HCT116 (cell line): ENCODE results near the gene ELANE. TPM values are rescaled to one million over a fixed set of nuclear protein-coding genes. Genes with fewer than 3 reads are reported as not detected.

Experiments
- ATAC-seq: fragments of 200-7000 bp; cut with Tn5 transposase; 2 replicates; pipeline ENCODE4 v1.9.1; 2020; ENCODE audit warnings: mild to moderate bottlenecking, moderate library complexity
- BruUV-seq: library from RNA; stranded (reverse); fragments of 400-500 nt; replicated peaks from 2 replicates; lab custom pipeline; 2021; lab: Mats Ljungman, UMichigan
- CTCF ChIA-PET: fragments of 300-600 bp; sonication (Branson Sonifier 250); formaldehyde crosslinking; loops from one replicate; lab custom pipeline; 2021; ENCODE audit warnings: antibody characterized with exemption; lab: Charles Lee
- POLR2A ChIA-PET: fragments of 300-600, 350-600 bp; sonication (Branson Sonifier 250); formaldehyde crosslinking; loops from one replicate; lab custom pipeline; 2021; ENCODE audit warnings: antibody characterized with exemption; lab: Charles Lee
- RAD21 ChIA-PET, 2 experiments: fragments of 300-600 bp; sonication (Branson Sonifier 250); formaldehyde crosslinking; loops; one replicate each; lab custom pipeline; 2023; ENCODE audit warnings: low total read pairs in 2 of 2; ENCODE audit not compliant: uncharacterized antibody in 2 of 2, unreplicated experiment in 2 of 2, low non-redundant PET in 1 of 2; lab: Charles Lee
- DNase-seq: peaks from one replicate; pipeline ENCODE4 v3.0.0-alpha.2; 2010; ENCODE audit warnings: low read depth, low spot score
- H2AFZ ChIP-seq: fragments of 200-600 bp; shearing (Covaris generic), sonication (generic); 2 replicates; pipeline ENCODE4 v1.6.1; 2017; ENCODE audit warnings: low read depth, mixed run types, mixed read lengths, antibody characterized with exemption, low read length; ENCODE audit not compliant: poor library complexity, severe bottlenecking
- H3K27ac ChIP-seq: 2 replicates; pipeline ENCODE4 v1.5.1; 2012; ENCODE audit warnings: low read depth, low read length
- H3K27me3 ChIP-seq: fragments of 200-600 bp; sonication (generic); 2 replicates; pipeline ENCODE4 v1.6.1; 2016; ENCODE audit warnings: mixed run types, low read length, mixed read lengths; ENCODE audit not compliant: insufficient read depth
- H3K36me3 ChIP-seq, 2 experiments: fragments of 200-500 bp in 1 of 2; fragments of 200-600 bp in 1 of 2; sonication (Bioruptor generic) in 1 of 2; sonication (generic) in 1 of 2; 2 replicates each; pipeline versions ENCODE4 v1.5.1 to v1.6.1; 2014 to 2016; ENCODE audit warnings: low read length in 2 of 2, inconsistent platforms in 1 of 2, mixed read lengths in 1 of 2, mixed run types in 1 of 2; ENCODE audit not compliant: insufficient read depth in 2 of 2, control insufficient read depth in 1 of 2
- H3K4me1 ChIP-seq, 2 experiments: fragments of 200-600 bp in 1 of 2; sonication (generic) in 1 of 2; 2 replicates each; pipeline versions ENCODE4 v1.5.1 to v1.6.1; 2012 to 2017; ENCODE audit warnings: low read length in 2 of 2, inconsistent platforms in 1 of 2, mild to moderate bottlenecking in 1 of 2, mixed read lengths in 1 of 2, mixed run types in 1 of 2, moderate library complexity in 1 of 2; ENCODE audit not compliant: insufficient read depth in 2 of 2, control insufficient read depth in 1 of 2
- H3K4me2 ChIP-seq: fragments of 200-600 bp; sonication (generic); 2 replicates; pipeline ENCODE4 v1.6.1; 2017; ENCODE audit warnings: mixed run types, low read length, mixed read lengths
- H3K4me3 ChIP-seq, 2 experiments: fragments of 200-600 bp in 1 of 2; sonication (generic) in 1 of 2; replicated peaks in 1 of 2; 2 replicates each; pipeline ENCODE4 v1.5.1; 2011 to 2016; ENCODE audit warnings: low read length in 2 of 2, control low read depth in 1 of 2, low read depth in 1 of 2, mild to moderate bottlenecking in 1 of 2, mixed read lengths in 1 of 2, mixed run types in 1 of 2
- H3K79me2 ChIP-seq: fragments of 200-600 bp; sonication (generic); 2 replicates; pipeline ENCODE4 v1.6.1; 2017; ENCODE audit warnings: mild to moderate bottlenecking, mixed run types, low read length, moderate library complexity, mixed read lengths; ENCODE audit not compliant: insufficient read depth
- H3K9ac ChIP-seq: fragments of 200-600 bp; sonication (generic); 2 replicates; pipeline ENCODE4 v1.6.1; 2016; ENCODE audit warnings: low read length, mixed read lengths
- H3K9me2 ChIP-seq: fragments of 200-600 bp; sonication (generic), shearing (Covaris generic); 2 replicates; pipeline ENCODE4 v1.6.1; 2017; ENCODE audit warnings: mixed run types, mild to moderate bottlenecking, moderate library complexity; ENCODE audit not compliant: insufficient read depth
- H3K9me3 ChIP-seq, 2 experiments: fragments of 200-500 bp in 1 of 2; fragments of 200-600 bp in 1 of 2; sonication (Bioruptor generic) in 1 of 2; sonication (generic) in 1 of 2; 2 replicates each; pipeline ENCODE4 v1.6.1; 2014 to 2017; ENCODE audit warnings: low read length in 2 of 2, mixed read lengths in 2 of 2, inconsistent platforms in 1 of 2, low read depth in 1 of 2, mild to moderate bottlenecking in 1 of 2, mixed run types in 1 of 2, moderate library complexity in 1 of 2; ENCODE audit not compliant: control insufficient read depth in 1 of 2, insufficient read depth in 1 of 2
- H4K20me1 ChIP-seq: fragments of 200-600 bp; sonication (generic), shearing (Covaris generic); 2 replicates; pipeline ENCODE4 v1.6.1; 2017; ENCODE audit warnings: mixed run types, mild to moderate bottlenecking, moderate library complexity; ENCODE audit not compliant: insufficient read depth
- CBX3 ChIP-seq: IDR thresholded peaks from 2 replicates; pipeline ENCODE4 v1.6.1; 2012; ENCODE audit warnings: low read depth
- CEBPB ChIP-seq: IDR thresholded peaks from 2 replicates; pipeline ENCODE4 v1.6.1; 2012; ENCODE audit warnings: low read depth
- EGR1 ChIP-seq: IDR thresholded peaks from 2 replicates; pipeline ENCODE4 v1.6.1; 2012; ENCODE audit warnings: low read depth
- EZH2 ChIP-seq: fragments of 200-600 bp; sonication (generic); IDR thresholded peaks from 2 replicates; pipeline ENCODE4 v1.6.1; 2017; ENCODE audit warnings: antibody characterized with exemption, mixed run types
- FOSL1 ChIP-seq: IDR thresholded peaks from 2 replicates; pipeline ENCODE4 v1.6.1; 2012; ENCODE audit warnings: low read depth
- POLR2AphosphoS5 ChIP-seq: IDR thresholded peaks from 2 replicates; pipeline ENCODE4 v1.6.1; 2011; ENCODE audit warnings: mild to moderate bottlenecking, low read depth, low read length, moderate library complexity
- RAD21 ChIP-seq: IDR thresholded peaks from 2 replicates; pipeline ENCODE4 v1.6.1; 2012; ENCODE audit warnings: low read depth, mild to moderate bottlenecking
- SP1 ChIP-seq: IDR thresholded peaks from 2 replicates; pipeline ENCODE4 v1.6.1; 2012; ENCODE audit warnings: low read depth
- SRF ChIP-seq: IDR thresholded peaks from 2 replicates; pipeline ENCODE4 v1.6.1; 2012; ENCODE audit warnings: low read depth
- TCF7L2 ChIP-seq: IDR thresholded peaks from 2 replicates; pipeline ENCODE4 v1.7.0; 2011; ENCODE audit warnings: borderline replicate concordance, inconsistent platforms; ENCODE audit not compliant: insufficient read depth, insufficient read length; ENCODE audit errors: extremely low read depth
- YY1 ChIP-seq: IDR thresholded peaks from 2 replicates; pipeline ENCODE4 v1.6.1; 2011; ENCODE audit warnings: low read length, low read depth, moderate library complexity, mild to moderate bottlenecking; ENCODE audit not compliant: insufficient replicate concordance; ENCODE audit errors: extremely low read depth
- ZFX ChIP-seq: fragments of 450-650 bp; IDR thresholded peaks from 2 replicates; pipeline ENCODE4 v1.6.1; 2017
- intact Hi-C: fragments of 100-400 bp; cut with micrococcal nuclease; formaldehyde crosslinking; loops from 2 replicates; pipeline ENCODE4 v1.10.0; 2022
- total RNA-seq: library from RNA; stranded (reverse); gene quantifications from one replicate; pipeline ENCODE4 v1.2.1, GENCODE V29; 2021; ENCODE audit not compliant: unreplicated experiment
- TF ChIP-seq, protein P1 (sequence below): IDR thresholded peaks from 2 replicates; pipeline ENCODE4 v1.6.1; 2012
- TF ChIP-seq, protein P2 (sequence below): IDR thresholded peaks from 2 replicates; pipeline ENCODE4 v1.6.1; 2012
- TF ChIP-seq, protein P3 (sequence below), 3 experiments: fragments of 200-600 bp in 1 of 3; sonication (generic) in 1 of 3; IDR thresholded peaks in 2 of 3; conservative IDR thresholded peaks in 1 of 3; 2 replicates each; pipeline ENCODE4 v1.5.1; 2012 to 2017; ENCODE audit warnings: low read depth in 2 of 3, low read length in 2 of 3, antibody characterized with exemption in 1 of 3, borderline replicate concordance in 1 of 3, control low read depth in 1 of 3, mild to moderate bottlenecking in 1 of 3, mixed read lengths in 1 of 3, mixed run types in 1 of 3, moderate library complexity in 1 of 3; ENCODE audit not compliant: insufficient read depth in 1 of 3

ELANE gene
- total RNA-seq, 1 experiment from 2014 or later = not detected

DNA sequence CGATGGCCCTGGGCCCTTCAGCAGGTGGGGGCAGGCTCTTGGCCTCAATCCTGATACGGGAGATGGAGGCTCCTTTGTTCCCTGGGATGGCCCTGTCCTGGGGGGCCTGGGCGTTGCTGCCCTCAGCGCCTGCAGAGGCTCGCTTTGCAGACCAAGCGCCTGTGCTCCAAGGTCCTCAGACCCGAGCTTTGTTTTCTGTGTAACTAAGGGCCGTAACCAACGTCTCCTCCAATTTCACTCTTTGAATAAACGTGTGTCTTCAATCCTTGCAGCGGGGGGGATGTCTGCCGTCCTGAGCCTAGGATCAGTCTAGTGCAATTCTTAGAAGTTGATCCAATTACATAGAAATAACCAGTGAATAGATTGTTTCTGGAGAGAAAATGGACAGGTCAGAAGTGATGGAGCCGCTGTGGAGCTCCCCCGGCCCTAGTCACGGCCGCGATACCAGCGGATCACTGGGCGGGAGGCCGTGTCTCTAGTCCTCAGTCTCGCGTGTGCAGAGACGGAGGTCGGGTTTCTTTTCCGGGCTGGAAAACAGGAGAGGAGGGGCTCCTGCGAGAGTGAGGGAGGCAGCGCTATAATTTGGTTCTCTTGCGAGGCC lies 49.5 kb upstream of the ELANE start:
- CTCF ChIA-PET = no interaction called here
- Histone ChIP-seq H3K27ac (peak overlapping the region; percentile 22; the same call in 1 of the 2 replicates), H3K4me3 (no peak overlapping the region), H2AFZ (no peak overlapping the region), H3K79me2 (peaks cover 98% of the 10 kb centered on the region), H3K9ac (no peak overlapping the region), H3K27me3 (no peaks in the 10 kb centered on the region), H3K9me2 (no peaks in the 10 kb centered on the region), H3K4me1 (peaks cover 17 to 30% of the 10 kb centered on the region in 2 experiments), H4K20me1 (peaks cover 68% of the 10 kb centered on the region; the same call in 1 of the 2 replicates), H3K4me2 (no peak overlapping the region), H3K9me3 (no peaks in the 10 kb centered on the region), H3K36me3 (peaks cover 53 to 92% of the 10 kb centered on the region in 2 experiments; a peak in 3 of 4 replicates)
- ATAC-seq (no peak), DNase-seq (no peak)
- TF ChIP-seq, protein P1, sequence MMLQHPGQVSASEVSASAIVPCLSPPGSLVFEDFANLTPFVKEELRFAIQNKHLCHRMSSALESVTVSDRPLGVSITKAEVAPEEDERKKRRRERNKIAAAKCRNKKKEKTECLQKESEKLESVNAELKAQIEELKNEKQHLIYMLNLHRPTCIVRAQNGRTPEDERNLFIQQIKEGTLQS = no peak
- TF ChIP-seq TCF7L2 (no peak), SRF (no peak), FOSL1 (no peak), ZFX (no peak), EZH2 (no peak), CEBPB (no peak)
- POLR2A ChIA-PET = interaction anchor here (0.6 to 0.8 kb wide), 2 partner anchors 51 to 100 kb away, joined by 3 to 4 read pairs; no protein-coding TSS in a partner anchor
- no TSS peak for BruUV-seq
- intact Hi-C loops = no loop called here
- RAD21 ChIA-PET = no interaction called here

DNA sequence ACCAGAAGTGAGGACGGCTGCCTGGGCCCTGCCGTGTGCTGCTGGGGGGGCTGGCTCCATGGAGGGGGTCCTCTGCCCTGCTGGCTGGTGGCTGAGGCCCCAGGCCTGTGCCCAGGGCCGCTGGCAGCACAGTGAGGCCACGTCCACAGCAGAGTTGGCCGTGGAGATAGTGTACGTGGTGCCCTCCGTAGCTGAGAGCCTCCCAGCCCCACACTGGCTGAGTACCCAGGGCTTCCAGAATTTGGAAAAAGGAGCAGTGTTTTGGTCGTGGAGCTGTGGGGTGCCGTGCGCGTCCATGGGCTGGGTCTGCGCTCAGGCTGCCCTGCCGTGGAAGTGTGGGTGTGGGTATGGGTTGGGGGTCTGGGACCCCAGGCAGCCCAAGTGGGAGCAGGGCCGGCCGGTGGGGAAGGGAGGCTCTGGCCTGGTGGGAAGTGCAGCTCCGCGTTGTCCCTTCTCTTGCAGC lies 49.0 kb upstream of the ELANE start:
- Histone ChIP-seq H3K9me3 (no peaks in the 10 kb centered on the region), H3K9me2 (no peaks in the 10 kb centered on the region), H2AFZ (no peak overlapping the region), H3K79me2 (peaks cover 100% of the 10 kb centered on the region), H3K27ac (peak overlapping the region; percentile 22; the same call in 1 of the 2 replicates), H4K20me1 (peaks cover 68% of the 10 kb centered on the region; the same call in 1 of the 2 replicates), H3K27me3 (no peaks in the 10 kb centered on the region), H3K4me1 (peaks cover 17 to 30% of the 10 kb centered on the region in 2 experiments), H3K36me3 (peaks cover 57 to 97% of the 10 kb centered on the region in 2 experiments; a peak in 3 of 4 replicates), H3K9ac (no peak overlapping the region), H3K4me2 (no peak overlapping the region), H3K4me3 (no peak overlapping the region)
- ChIA-PET RAD21 (no interaction called here), POLR2A (no interaction called here), CTCF (no interaction called here)
- intact Hi-C loops = no loop called here
- BruUV-seq = no TSS peak
- DNase-seq (no peak), ATAC-seq (no peak)
- TF ChIP-seq, protein P2, sequence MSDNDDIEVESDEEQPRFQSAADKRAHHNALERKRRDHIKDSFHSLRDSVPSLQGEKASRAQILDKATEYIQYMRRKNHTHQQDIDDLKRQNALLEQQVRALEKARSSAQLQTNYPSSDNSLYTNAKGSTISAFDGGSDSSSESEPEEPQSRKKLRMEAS = no peak
- TF ChIP-seq EGR1 (no peak), POLR2AphosphoS5 (no peak; the same call in 1 of the 2 replicates), TCF7L2 (no peak), SP1 (no peak), YY1 (no peak), SRF (no peak), EZH2 (no peak), CBX3 (no peak), CEBPB (no peak), ZFX (no peak), RAD21 (no peak)
- TF ChIP-seq, protein P1 = no peak
- TF ChIP-seq, protein P3, sequence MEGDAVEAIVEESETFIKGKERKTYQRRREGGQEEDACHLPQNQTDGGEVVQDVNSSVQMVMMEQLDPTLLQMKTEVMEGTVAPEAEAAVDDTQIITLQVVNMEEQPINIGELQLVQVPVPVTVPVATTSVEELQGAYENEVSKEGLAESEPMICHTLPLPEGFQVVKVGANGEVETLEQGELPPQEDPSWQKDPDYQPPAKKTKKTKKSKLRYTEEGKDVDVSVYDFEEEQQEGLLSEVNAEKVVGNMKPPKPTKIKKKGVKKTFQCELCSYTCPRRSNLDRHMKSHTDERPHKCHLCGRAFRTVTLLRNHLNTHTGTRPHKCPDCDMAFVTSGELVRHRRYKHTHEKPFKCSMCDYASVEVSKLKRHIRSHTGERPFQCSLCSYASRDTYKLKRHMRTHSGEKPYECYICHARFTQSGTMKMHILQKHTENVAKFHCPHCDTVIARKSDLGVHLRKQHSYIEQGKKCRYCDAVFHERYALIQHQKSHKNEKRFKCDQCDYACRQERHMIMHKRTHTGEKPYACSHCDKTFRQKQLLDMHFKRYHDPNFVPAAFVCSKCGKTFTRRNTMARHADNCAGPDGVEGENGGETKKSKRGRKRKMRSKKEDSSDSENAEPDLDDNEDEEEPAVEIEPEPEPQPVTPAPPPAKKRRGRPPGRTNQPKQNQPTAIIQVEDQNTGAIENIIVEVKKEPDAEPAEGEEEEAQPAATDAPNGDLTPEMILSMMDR (IDR thresholded peaks at IDR 0.05 in 2 of 3, conservative IDR thresholded peaks at IDR 0.05 in 1 of 3; ENCODE audit: borderline replicate concordance in 1 of 3, insufficient read depth in 1 of 3, low read depth in 2 of 3, low read length in 2 of 3) = no peak
